Thyroid gland (tissue), 4 donors: ENCODE data around the gene CX3CR1.

Source experiments
- POLR2A ChIP-seq, 2 donors: fragments of 450-650 bp; IDR thresholded peaks; one replicate each; pipeline ENCODE4 v1.6.1; 2017; ENCODE audit warnings: antibody characterized with exemption in 2 of 2, mild to moderate bottlenecking in 2 of 2, moderate library complexity in 1 of 2
- TF ChIP-seq, protein P1 (sequence below), 6 experiments: fragments of 200-600 bp in 3 of 6; fragments of 450-650 bp in 3 of 6; sonication (generic) in 3 of 6; IDR thresholded peaks; one replicate each; pipeline ENCODE4 v1.5.1; 2016 to 2019; ENCODE audit warnings: antibody characterized with exemption in 6 of 6, mild to moderate bottlenecking in 2 of 6, inconsistent platforms in 1 of 6, moderate library complexity in 1 of 6

DNA sequence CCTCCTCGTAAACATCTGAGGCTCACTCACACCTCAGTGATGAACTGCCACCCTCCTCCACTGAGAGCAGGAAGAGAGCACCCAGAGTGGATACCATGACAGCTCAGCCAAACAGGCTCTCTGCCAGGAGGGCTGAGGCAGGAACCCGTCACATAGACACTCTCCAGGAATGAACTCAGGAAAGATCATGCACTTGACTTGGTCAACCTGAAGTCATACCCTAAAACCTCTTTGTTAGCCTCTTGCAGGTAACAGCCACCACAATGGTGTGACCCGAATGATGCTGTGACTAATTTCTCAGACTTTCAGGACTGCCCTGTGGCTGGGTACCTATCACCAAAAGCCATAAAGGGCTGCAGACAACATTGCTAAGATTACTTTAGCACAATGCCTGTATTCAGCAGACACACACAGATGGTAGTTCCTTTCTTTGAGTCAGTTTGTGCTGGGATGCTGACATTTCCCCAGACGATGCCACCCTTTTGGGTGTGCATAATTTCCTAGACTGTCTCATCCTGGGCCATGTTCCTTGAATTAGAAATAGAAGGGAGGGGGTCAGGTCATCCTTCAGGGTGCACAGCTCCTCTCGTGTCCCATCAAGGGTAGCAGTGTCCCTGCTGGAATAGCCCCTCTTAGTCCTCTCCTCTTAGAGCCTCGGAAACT is 30.3 kb downstream of the CX3CR1 start:
- TF ChIP-seq, protein P1, sequence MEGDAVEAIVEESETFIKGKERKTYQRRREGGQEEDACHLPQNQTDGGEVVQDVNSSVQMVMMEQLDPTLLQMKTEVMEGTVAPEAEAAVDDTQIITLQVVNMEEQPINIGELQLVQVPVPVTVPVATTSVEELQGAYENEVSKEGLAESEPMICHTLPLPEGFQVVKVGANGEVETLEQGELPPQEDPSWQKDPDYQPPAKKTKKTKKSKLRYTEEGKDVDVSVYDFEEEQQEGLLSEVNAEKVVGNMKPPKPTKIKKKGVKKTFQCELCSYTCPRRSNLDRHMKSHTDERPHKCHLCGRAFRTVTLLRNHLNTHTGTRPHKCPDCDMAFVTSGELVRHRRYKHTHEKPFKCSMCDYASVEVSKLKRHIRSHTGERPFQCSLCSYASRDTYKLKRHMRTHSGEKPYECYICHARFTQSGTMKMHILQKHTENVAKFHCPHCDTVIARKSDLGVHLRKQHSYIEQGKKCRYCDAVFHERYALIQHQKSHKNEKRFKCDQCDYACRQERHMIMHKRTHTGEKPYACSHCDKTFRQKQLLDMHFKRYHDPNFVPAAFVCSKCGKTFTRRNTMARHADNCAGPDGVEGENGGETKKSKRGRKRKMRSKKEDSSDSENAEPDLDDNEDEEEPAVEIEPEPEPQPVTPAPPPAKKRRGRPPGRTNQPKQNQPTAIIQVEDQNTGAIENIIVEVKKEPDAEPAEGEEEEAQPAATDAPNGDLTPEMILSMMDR (IDR thresholded peaks at IDR 0.05) = no peak
- no peak for TF ChIP-seq POLR2A (IDR thresholded peaks at IDR 0.05)
